Prostate gland (tissue), 2 donors: Measurements from ENCODE around the gene OBP2B. TPM values are rescaled to one million over a fixed set of nuclear protein-coding genes. Genes with fewer than 3 reads are reported as not detected.
"Not testable (repeated sequence)": the region's sequence is repeated elsewhere in the genome, so short reads cannot be mapped to it uniquely, and the experiment has no call there.

Source experiments
- DNase-seq: peaks from one replicate; pipeline ENCODE4 v3.0.0-alpha.2; 2019; ENCODE audit warnings: low spot score
- H3K27ac ChIP-seq, 2 donors: fragments of 200-600 bp; sonication (generic); 2 replicates each; pipeline ENCODE4 v1.5.1; 2017 to 2019
- H3K27me3 ChIP-seq: fragments of 200-600 bp; sonication (generic); replicated peaks from 2 replicates; pipeline ENCODE4 v1.5.1; 2019; ENCODE audit not compliant: insufficient read depth
- H3K36me3 ChIP-seq, 2 donors: fragments of 200-600 bp; sonication (generic); 1 replicate in 1 of 2; 2 replicates in 1 of 2; pipeline versions ENCODE4 v1.5.1 to v1.8.1; 2017 to 2019
- H3K4me1 ChIP-seq: fragments of 200-600 bp; sonication (generic); replicated peaks from 2 replicates; pipeline ENCODE4 v1.5.1; 2019
- H3K4me3 ChIP-seq, 2 donors: fragments of 200-600 bp; sonication (generic); 2 replicates each; pipeline ENCODE4 v1.5.1; 2017 to 2019
- H3K9me3 ChIP-seq: fragments of 200-600 bp; sonication (generic); 2 replicates; pipeline ENCODE4 v1.5.1; 2017
- POLR2A ChIP-seq: fragments of 450-650 bp; IDR thresholded peaks from one replicate; pipeline ENCODE4 v1.6.1; 2016; ENCODE audit warnings: antibody characterized with exemption, mild to moderate bottlenecking
- POLR2AphosphoS5 ChIP-seq: sonication (generic); formaldehyde crosslinking; IDR thresholded peaks from one replicate; pipeline ENCODE4 v1.6.1; 2017; ENCODE audit warnings: antibody characterized with exemption
- WGBS: methylation state at CpG from one replicate; pipeline ENCODE4 v1.1.5; 2018; 5-methylcytosine and 5-hydroxymethylcytosine counted together
- intact Hi-C: fragments of 100-400 bp; cut with DNase I; formaldehyde crosslinking; loops from one replicate; pipeline ENCODE4 v1.14.2; 2022
- total RNA-seq, 2 donors: library from RNA; depleted of rRNA; stranded (reverse); fragments of >200 nt; gene quantifications; one replicate each; pipeline ENCODE4 v1.1.0, GENCODE V29; 2016
- TF ChIP-seq, protein P1 (sequence below), 4 experiments: fragments of 200-600 bp in 2 of 4; fragments of 450-650 bp in 2 of 4; sonication (generic) in 2 of 4; IDR thresholded peaks; 1 replicate in 3 of 4; 2 replicates in 1 of 4; pipeline ENCODE4 v1.5.1; 2016 to 2019; ENCODE audit warnings: antibody characterized with exemption in 4 of 4, mild to moderate bottlenecking in 2 of 4, moderate library complexity in 2 of 4

Gene OBP2B
- total RNA-seq, 2 donors from 2014 or later = 1.6 to 35.2 TPM

DNA sequence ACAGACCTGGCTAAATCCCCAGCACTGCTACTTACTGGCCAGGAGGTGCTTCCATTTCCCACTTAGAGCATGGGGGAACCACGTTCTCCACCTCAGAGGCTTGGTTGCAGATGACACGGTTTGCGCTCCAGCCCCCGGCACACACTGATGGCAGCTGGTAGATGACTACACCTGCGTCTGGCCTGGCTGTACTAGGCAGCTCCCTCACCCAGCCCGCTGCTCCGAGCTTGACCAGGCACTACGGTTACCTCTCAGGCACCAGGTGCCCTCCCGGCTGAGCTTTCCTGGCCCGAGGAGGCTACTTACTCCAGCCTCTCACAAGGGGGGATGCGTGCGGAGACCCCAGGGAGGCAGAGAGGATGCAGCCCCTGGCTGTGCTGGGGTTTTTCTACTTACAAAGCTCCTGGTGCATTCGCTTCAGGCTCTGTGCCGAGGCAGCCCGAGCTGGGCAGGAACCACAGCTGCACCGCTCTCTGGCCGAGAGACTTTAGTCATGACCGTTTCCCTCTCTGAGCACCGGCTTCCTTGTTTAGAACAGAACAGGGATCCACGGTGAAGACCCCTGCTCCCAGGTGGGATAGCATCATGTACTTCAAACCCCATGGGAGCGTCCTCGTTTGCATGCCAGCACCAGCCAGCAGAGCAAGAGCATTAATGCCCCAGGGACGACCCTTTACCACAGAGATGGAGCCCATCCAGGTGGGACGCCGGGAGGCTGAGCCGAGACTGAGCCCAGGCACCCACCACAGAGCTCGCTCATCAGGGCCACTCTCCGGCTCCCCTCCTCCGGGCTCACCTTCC lies 37.7 kb downstream of the OBP2B start:
- intact Hi-C loops = no loop called here
- Histone ChIP-seq H3K4me1 (no peaks in the 10 kb centered on the region), H3K9me3 (no peaks in the 10 kb centered on the region), H3K27me3 (no peaks in the 10 kb centered on the region), H3K36me3 (no peaks in the 10 kb centered on the region), H3K4me3 (no peak overlapping the region), H3K27ac (no peak overlapping the region)
- WGBS = 82% methylated on average over 27 of the region's 29 CpGs
- TF ChIP-seq, protein P1, sequence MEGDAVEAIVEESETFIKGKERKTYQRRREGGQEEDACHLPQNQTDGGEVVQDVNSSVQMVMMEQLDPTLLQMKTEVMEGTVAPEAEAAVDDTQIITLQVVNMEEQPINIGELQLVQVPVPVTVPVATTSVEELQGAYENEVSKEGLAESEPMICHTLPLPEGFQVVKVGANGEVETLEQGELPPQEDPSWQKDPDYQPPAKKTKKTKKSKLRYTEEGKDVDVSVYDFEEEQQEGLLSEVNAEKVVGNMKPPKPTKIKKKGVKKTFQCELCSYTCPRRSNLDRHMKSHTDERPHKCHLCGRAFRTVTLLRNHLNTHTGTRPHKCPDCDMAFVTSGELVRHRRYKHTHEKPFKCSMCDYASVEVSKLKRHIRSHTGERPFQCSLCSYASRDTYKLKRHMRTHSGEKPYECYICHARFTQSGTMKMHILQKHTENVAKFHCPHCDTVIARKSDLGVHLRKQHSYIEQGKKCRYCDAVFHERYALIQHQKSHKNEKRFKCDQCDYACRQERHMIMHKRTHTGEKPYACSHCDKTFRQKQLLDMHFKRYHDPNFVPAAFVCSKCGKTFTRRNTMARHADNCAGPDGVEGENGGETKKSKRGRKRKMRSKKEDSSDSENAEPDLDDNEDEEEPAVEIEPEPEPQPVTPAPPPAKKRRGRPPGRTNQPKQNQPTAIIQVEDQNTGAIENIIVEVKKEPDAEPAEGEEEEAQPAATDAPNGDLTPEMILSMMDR (IDR thresholded peaks at IDR 0.05) = no peak
- TF ChIP-seq POLR2AphosphoS5 = no peak
- no peak for TF ChIP-seq POLR2A
- DNase-seq = no peak

DNA sequence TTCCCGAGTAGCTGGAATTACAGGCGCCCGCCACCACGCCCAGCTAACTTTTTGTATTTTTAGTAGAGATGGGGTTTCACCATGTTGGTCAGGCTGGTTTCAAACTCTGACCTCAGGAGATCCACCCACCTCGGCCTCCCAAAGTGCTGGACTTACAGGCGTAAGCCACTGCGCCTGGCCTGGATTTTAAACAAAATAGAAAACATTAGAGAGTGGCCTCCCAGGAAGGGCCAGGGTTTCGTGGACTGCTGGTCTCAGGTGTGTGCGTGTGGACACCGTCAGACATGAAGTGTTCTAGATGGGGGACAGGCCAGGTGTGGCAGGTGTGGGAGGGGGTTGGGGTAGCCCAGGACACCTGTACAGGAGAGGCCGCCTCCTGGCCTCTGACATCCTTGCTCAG lies 38.3 kb downstream of the OBP2B start:
- no peak for TF ChIP-seq POLR2AphosphoS5
- TF ChIP-seq, protein P1 (IDR thresholded peaks at IDR 0.05) = no peak
- TF ChIP-seq POLR2A = no peak
- Histone ChIP-seq H3K36me3 (no peaks in the 10 kb centered on the region), H3K9me3 (no peaks in the 10 kb centered on the region), H3K4me3 (no peak overlapping the region), H3K27me3 (no peaks in the 10 kb centered on the region), H3K27ac (no peak overlapping the region), H3K4me1 (no peaks in the 10 kb centered on the region)
- 94% methylated on average over 11 of the region's 11 CpGs for WGBS
- intact Hi-C loops = no loop called here
- no peak for DNase-seq

DNA sequence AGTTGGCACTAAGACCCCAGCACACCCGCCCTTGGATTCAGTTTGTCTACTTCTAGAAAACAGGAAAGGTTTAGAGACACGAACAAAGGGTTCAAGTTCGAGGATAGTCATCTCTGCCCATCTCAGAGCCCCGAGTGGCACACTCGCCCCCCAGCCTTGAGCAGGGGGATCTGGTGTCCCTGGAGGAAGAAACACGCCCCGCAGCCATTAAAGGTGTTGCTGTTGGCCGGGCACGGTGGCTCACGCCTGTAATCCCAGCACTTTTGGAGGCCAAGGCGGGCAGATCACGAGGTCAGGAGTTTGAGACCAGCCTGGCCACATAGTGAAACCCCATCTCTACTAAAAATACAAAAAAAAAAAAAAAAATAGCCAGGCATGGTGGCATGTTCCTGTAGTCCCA lies 39.4 kb downstream of the OBP2B start:
- WGBS = 90% methylated on average over 12 of the region's 12 CpGs
- H3K4me1 ChIP-seq, H3K27ac ChIP-seq, H3K4me3 ChIP-seq, H3K36me3 ChIP-seq, H3K27me3 ChIP-seq, intact Hi-C loops, H3K9me3 ChIP-seq, DNase-seq: not testable (repeated sequence)

GRCh38 chr9:133169102-133169501 lies 39.9 kb downstream of the OBP2B start:
- H3K9me3 ChIP-seq = no peaks in the 10 kb centered on the region
- TF ChIP-seq POLR2A (no peak), POLR2AphosphoS5 (no peak)
- TF ChIP-seq, protein P1 (IDR thresholded peaks at IDR 0.05) = no peak
- H3K36me3 ChIP-seq = no peaks in the 10 kb centered on the region
- 88% methylated on average over 13 of the region's 13 CpGs for WGBS
- H3K4me3 ChIP-seq = no peak overlapping the region
- intact Hi-C loops = no loop called here
- no peak overlapping the region for H3K27ac ChIP-seq
- DNase-seq = no peak
- no peaks in the 10 kb centered on the region for H3K27me3 ChIP-seq
- H3K4me1 ChIP-seq = peaks cover 3% of the 10 kb centered on the region

GRCh38 chr9:133168432-133168831 lies 40.6 kb downstream of the OBP2B start:
- Histone ChIP-seq H3K4me3 (no peak overlapping the region), H3K36me3 (no peaks in the 10 kb centered on the region), H3K9me3 (no peaks in the 10 kb centered on the region), H3K27me3 (no peaks in the 10 kb centered on the region), H3K27ac (no peak overlapping the region), H3K4me1 (peaks cover 5% of the 10 kb centered on the region)
- 48% methylated on average over 6 of the region's 6 CpGs for WGBS
- TF ChIP-seq POLR2A (no peak), POLR2AphosphoS5 (no peak)
- TF ChIP-seq, protein P1 (IDR thresholded peaks at IDR 0.05) = no peak
- intact Hi-C loops = no loop called here
- no peak for DNase-seq
